ENCODE measurements around the gene SHE.

The SHE gene

DNA sequence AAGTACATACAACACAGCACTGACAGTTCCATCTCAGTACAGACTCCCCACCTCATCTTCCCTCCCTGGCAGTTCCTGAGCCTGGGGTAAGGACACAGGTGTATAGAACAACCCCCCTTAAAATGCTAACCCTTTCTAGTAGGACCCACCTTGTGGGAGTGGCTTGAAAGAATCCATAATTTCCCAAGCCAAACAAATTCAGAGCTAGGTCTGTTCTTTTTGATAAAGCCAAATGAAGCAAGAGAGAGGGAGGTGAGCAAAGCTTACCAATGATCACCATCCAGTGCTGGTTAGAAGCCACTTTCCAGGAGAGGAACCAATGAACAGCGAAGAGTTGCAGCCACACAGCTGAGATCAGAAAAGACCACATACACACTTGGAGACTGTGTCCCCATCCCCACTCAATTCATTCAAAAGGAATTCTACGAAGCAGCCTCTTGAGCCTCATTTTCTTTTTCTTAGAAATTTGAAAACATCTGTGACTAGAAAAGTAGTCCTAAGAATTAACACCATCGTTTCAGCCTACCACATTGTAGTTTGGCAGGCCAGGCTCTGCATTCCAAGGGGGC is 47.1 kb upstream of the SHE start:
- TF ChIP-seq FOXM1 (IDR thresholded peaks at IDR 0.05; ENCODE audit: borderline replicate concordance, low read depth) (no peak), TCF12 (IDR thresholded peaks at IDR 0.05; ENCODE audit: low read depth) (no peak), CEBPB (IDR thresholded peaks at IDR 0.05) (no peak), ZBTB7A (IDR thresholded peaks at IDR 0.05; ENCODE audit: low read depth) (no peak), YY1 (IDR thresholded peaks at IDR 0.05; ENCODE audit: low read depth) (no peak), TAF1 (IDR thresholded peaks at IDR 0.05; ENCODE audit: low read depth) (no peak), TEAD4 (IDR thresholded peaks at IDR 0.05) (no peak), MAX (IDR thresholded peaks at IDR 0.05) (no peak), EP300 (IDR thresholded peaks at IDR 0.05; ENCODE audit: borderline replicate concordance) (no peak), CREB1 (IDR thresholded peaks at IDR 0.05; ENCODE audit: low read depth) (no peak), RAD21 (IDR thresholded peaks at IDR 0.05; ENCODE audit: low read depth) (no peak), EGR1 (IDR thresholded peaks at IDR 0.05) (no peak), NFIC (IDR thresholded peaks at IDR 0.05) (no peak)
- TF ChIP-seq, protein P1, sequence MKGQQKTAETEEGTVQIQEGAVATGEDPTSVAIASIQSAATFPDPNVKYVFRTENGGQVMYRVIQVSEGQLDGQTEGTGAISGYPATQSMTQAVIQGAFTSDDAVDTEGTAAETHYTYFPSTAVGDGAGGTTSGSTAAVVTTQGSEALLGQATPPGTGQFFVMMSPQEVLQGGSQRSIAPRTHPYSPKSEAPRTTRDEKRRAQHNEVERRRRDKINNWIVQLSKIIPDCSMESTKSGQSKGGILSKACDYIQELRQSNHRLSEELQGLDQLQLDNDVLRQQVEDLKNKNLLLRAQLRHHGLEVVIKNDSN (IDR thresholded peaks at IDR 0.05) = no peak
- TF ChIP-seq, protein P2, sequence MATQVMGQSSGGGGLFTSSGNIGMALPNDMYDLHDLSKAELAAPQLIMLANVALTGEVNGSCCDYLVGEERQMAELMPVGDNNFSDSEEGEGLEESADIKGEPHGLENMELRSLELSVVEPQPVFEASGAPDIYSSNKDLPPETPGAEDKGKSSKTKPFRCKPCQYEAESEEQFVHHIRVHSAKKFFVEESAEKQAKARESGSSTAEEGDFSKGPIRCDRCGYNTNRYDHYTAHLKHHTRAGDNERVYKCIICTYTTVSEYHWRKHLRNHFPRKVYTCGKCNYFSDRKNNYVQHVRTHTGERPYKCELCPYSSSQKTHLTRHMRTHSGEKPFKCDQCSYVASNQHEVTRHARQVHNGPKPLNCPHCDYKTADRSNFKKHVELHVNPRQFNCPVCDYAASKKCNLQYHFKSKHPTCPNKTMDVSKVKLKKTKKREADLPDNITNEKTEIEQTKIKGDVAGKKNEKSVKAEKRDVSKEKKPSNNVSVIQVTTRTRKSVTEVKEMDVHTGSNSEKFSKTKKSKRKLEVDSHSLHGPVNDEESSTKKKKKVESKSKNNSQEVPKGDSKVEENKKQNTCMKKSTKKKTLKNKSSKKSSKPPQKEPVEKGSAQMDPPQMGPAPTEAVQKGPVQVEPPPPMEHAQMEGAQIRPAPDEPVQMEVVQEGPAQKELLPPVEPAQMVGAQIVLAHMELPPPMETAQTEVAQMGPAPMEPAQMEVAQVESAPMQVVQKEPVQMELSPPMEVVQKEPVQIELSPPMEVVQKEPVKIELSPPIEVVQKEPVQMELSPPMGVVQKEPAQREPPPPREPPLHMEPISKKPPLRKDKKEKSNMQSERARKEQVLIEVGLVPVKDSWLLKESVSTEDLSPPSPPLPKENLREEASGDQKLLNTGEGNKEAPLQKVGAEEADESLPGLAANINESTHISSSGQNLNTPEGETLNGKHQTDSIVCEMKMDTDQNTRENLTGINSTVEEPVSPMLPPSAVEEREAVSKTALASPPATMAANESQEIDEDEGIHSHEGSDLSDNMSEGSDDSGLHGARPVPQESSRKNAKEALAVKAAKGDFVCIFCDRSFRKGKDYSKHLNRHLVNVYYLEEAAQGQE (IDR thresholded peaks at IDR 0.05; ENCODE audit: low read depth) = no peak

DNA sequence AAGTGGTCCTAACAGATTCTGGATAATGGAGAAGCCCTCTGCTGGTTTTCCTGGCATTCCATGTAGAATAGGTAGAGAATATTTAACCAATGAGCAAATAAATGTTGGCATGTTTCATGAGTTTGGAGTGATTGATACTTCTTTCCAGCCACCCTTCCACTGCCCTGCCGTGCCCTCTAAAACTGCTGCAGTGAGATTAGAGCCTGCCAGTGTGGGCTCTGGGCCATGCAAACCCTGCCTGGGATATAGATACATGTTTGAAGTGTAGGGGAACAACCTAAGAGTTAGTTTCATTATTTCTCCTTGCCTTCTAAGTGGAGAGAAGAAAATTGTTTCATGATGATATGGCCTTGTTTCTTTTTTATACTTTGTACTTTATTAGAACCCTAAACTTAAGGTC is 45.8 kb upstream of the SHE start:
- TF ChIP-seq NFIC (IDR thresholded peaks at IDR 0.05) (no peak), ZBTB7A (IDR thresholded peaks at IDR 0.05; ENCODE audit: low read depth) (no peak), MAX (IDR thresholded peaks at IDR 0.05) (no peak), CREB1 (IDR thresholded peaks at IDR 0.05; ENCODE audit: low read depth) (no peak), EGR1 (IDR thresholded peaks at IDR 0.05) (no peak), CEBPB (IDR thresholded peaks at IDR 0.05) (no peak), EP300 (IDR thresholded peaks at IDR 0.05; ENCODE audit: borderline replicate concordance) (no peak)
- TF ChIP-seq, protein P2 (IDR thresholded peaks at IDR 0.05; ENCODE audit: low read depth) = no peak
- TF ChIP-seq, protein P1 (IDR thresholded peaks at IDR 0.05) = no peak

DNA sequence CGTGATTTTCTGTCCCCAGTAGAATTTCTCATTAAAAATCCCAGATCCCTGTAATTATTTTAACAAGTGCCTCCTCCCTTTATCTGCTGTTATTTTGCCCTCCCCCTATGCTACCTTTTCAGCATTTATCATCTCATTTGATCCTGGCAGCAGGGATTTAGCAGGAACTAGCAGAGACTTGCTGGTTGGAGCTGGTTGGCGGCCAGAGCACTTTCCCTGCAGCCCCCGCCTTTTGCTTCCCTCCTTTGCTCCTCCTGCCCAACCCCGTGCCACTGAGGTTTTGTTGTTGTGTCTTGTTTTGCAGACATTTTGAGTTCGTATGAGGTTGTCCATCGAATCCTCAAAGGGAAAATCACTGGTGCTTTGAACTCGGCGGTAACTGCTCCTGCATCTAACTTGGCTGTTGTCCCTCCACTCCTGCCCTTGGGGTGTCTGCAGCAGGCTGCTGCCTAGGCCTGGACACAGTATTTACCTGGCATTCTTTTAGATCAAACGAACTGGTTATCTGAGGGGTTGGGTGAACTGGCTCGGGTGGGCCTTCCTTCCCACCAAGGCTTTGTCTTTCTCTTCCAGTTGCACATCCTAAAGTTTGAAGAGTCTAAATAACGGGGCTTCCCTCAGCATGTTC is 45.0 kb upstream of the SHE start:
- TF ChIP-seq CEBPB (IDR thresholded peaks at IDR 0.05) (no peak), FOXM1 (IDR thresholded peaks at IDR 0.05; ENCODE audit: borderline replicate concordance, low read depth) (no peak), TEAD4 (IDR thresholded peaks at IDR 0.05) (no peak), NFIC (IDR thresholded peaks at IDR 0.05) (no peak), ZBTB7A (IDR thresholded peaks at IDR 0.05; ENCODE audit: low read depth) (no peak), TCF12 (IDR thresholded peaks at IDR 0.05; ENCODE audit: low read depth) (no peak), EP300 (IDR thresholded peaks at IDR 0.05; ENCODE audit: borderline replicate concordance) (no peak), MAX (IDR thresholded peaks at IDR 0.05) (no peak)
- TF ChIP-seq, protein P2 (IDR thresholded peaks at IDR 0.05; ENCODE audit: low read depth) = no peak

Measured in Ishikawa (cell line).